Inferior parietal cortex (tissue), 1 donor: ENCODE results near the gene TTPAL.

ENCODE experiments used
- DNase-seq: peaks from one replicate; pipeline ENCODE4 v3.0.0-alpha.2; 2016; ENCODE audit errors: extremely low spot score

Gene TTPAL

GRCh38 chr20:44442298-44443070 lies 33.2 kb upstream of the TTPAL start:
- DNase-seq: no peak

DNA sequence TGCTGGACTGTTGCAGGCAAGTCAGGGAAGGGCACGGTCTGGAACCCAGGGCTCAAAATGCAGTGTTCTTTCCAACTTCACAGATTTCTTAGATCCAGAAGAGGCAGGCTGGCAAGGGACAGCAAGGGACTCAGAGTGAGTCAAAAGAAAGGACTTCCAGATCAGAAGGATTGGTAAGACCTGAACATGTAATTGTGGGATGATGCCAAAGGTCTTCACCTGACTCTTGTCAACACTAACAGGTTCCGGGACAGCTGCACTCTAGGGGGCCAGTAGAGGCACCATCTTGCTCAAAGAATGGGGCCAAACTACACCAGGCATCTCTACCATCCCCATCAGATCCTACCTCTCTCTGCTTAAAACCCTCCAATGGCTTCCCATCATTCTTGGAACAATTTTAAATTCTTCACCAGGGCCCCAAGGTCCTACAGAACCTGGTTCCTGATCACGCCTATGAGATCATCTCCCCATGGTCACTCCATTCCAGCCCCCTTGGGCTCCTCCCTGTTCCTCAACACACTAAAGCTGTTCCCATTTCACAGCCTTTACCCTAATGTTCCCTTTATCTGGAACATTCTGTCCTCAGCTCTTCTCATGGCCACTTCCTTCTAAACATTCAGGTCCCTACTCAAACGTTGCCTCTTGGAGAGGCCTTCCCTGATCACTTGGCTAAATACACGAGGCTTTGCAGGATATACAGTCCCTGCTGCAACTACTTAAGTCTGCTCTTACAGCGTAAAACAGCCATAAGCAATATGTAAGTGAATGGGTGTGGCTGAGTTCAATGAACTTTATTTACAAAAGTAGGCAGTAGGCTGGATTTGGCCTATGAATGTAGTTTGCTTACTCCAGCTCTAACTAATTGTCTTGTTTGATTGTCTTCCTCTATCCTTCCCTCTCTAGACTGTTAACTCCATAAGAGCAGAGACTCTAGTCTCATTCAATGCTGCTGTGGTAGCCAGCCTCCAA lies 29.6 kb upstream of the TTPAL start:
- DNase-seq: no peak

- DNase-seq: no peak
These were observed 27.8 kb upstream of the TTPAL start for GRCh38 chr20:44447827-44448419.

DNA sequence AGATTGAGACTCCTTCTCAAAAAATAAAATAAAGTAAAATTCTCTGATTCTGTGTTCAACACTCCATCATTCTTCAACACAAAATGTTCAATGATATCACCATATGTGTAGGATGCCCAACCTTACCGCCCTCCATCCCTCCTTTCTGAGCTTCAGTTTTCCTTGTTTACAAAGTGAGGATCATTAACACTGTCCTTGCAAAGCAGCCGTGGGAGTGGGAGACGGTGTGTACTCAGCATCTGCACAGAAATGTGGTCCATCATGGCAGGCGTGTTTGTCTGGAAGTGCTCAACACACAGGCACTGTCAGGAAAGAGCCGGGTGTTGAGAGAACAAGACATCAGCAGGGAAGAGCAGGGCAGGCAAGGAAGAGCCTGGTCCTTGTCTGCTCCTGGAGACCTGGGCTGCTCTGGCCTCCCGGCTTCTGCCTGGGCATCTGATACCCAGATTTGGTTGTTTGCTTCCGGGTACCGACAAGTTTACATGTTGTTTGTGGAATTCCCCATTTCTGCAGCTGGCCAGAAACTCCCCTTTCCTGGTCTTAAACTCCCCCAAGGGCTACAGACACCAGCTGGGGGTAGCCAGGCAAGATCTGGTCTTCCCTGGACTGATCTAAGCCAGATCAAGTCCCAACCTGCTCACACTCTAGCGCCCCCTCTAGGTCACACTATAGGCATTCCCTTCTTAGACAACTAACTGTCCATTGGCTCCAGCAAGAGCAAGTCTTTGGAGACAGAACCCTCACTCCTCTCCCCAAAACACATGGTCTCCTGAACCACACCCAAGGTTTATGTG lies 26.7 kb upstream of the TTPAL start:
- no peak for DNase-seq

GRCh38 chr20:44449864-44450263 lies 25.8 kb upstream of the TTPAL start:
- DNase-seq: no peak

DNA sequence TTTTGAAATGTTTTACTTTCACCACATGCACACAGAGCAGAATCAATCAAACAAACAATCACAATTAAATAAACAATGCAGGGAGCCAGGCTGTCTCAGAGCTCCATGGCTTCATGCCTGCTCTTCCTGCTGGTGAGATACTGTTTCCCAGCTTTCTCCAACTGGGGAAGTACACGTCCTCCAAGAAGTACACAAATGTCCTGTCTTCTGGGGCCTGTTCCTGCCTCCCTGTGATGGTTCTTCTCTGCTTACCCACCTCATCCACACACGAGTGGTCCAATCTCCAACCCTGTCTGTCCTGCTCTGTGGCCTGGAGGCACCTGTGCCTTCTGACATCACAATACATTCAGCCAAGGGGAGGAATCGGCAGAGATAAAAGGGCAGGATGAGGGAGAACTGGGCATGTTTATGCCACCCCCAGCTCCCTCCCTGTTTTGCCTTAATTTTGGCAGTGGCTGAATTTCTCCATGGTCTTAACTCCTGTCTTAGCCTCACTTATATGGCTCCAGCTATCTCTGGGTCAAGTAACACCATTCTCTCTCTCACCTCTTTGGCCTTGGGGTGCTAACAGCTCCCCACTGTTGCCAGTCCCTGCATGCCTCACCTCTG lies 25.3 kb upstream of the TTPAL start:
- no peak for DNase-seq

DNA sequence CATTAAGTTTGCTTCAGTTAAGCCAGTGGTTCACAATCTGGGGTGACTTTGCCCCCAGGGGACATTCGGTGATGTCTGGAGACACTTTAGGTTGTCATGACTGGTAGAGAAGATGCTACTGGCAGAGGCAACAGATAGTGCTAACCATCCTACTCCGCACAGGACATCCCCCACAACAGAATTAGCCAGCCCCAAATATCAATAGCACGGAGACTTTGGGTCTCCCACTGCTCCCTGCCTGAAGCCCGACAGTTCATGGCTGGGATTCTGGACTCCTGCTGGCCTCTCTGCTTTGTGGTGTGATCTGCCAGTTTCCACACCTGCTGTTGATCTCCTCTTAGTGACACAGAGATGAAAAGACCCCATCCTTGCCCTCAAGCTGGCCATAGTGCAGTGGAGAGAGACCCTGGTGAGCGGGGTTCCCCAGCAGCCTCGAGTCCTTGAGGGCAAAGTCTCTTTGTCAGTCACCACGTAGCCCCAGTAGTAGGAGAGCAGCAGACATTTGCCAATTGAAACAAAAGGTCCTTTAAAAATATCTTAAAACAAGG lies 24.7 kb upstream of the TTPAL start:
- DNase-seq: no peak

GRCh38 chr20:44454306-44454963 lies 21.2 kb upstream of the TTPAL start:
- DNase-seq: no peak

DNA sequence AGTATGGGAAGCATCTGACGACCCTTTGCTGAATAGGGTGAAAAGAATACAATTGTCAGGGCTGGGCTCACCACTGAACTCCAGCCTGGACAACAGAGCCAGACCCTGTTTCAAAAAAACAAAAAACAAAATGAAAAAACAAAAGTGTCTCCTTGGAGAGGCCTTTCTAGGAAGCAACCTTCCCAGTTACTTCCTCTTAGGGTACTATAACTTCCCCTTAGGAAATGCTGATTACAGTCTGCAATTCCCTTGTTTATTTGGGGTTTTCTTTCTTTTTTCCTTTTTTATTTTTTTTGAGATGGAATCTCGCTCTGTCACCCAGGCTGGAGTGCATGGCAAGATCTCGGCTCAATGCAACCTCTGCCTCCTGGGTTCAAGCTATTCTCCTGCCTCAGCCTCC lies 20.5 kb upstream of the TTPAL start:
- DNase-seq: no peak

- DNase-seq: no peak
These were observed 19.1 kb upstream of the TTPAL start for GRCh38 chr20:44456611-44457010.

GRCh38 chr20:44457016-44457415 lies 18.7 kb upstream of the TTPAL start:
- no peak for DNase-seq

DNA sequence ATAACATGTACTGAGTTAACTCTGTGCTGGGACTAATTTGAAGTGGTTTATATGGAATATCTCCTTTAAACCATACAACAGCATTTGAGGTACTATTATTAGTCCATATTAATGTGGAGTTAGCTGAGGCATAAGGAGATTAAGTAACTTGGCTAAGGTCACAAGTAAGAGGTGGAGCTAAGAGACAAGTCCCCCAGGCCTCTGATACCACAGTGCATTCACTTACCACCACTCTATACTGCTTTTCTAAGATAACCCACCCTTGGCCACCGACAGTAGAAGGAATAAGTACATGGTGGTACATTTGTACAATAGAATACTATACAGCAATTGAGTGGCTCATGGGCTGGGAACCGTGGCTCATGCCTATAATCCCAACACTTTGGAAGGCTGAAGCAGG lies 16.4 kb upstream of the TTPAL start:
- no peak for DNase-seq

DNA sequence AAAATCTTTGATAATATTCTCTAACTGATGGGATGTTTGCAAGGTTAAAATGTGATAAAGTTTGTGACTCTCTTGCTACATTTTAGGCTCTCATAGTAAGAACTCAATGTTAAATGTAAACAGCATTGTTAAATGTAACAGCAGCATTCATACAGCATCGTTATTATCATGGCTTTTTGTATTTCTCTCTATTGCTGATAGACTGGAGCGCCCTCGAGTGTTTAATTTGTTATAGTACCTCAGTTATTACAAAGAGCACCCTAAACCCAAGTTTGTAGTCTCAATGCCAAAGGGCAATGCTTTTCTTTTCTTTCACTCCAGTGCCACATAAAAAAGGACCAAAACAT lies 14.9 kb upstream of the TTPAL start:
- DNase-seq: peak; percentile 32

DNA sequence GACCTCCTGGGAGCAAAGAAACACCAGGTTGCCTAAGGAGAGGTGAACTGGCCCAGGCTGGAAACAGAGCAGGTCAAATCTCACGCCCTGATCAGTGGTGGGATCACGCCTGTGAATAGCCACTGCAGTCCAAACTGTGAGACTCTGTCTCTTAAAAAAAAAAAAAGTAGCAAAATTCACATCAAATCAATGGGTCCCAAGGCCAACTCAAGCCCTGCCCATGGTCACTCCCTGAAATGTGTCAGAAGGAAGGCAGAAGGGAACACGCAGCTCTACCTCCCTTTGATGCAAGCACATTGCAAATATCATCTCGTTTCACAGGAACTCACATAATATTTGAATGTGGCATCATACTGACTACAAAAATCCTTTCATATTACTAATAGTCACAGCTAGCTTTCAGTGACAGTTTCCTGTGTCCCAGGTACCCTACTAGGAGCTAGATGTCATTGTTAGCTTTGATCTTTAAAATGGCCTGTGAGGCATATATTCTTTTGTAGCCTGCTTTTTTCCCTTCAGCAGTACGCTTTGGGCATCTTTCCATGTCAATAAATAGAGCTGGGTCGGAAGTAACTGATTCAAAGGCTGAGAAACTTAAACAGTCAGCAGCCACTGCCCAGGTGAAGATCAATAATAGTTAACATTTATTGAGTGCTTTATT lies 14.4 kb upstream of the TTPAL start:
- DNase-seq: no peak

DNA sequence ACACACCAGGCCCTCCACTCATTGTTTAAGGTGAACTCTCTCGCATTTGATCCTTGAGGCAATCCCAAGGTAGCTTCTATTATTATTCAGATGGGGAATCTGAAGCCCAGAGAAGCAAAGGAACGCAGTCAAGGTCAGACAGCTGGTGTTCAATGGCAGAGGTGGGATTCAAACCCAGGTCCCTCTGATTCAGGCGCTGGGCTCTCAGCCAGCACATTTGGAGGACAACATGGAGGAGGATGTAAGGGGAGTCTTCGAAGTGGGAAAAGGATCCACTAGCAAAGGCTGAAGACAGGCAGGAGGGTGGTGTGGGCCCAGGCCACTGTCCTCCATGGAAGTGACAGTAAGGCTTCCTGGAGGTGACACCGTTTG lies 13.9 kb upstream of the TTPAL start:
- no peak for DNase-seq

GRCh38 chr20:44463466-44463865 lies 12.2 kb upstream of the TTPAL start:
- DNase-seq: no peak

DNA sequence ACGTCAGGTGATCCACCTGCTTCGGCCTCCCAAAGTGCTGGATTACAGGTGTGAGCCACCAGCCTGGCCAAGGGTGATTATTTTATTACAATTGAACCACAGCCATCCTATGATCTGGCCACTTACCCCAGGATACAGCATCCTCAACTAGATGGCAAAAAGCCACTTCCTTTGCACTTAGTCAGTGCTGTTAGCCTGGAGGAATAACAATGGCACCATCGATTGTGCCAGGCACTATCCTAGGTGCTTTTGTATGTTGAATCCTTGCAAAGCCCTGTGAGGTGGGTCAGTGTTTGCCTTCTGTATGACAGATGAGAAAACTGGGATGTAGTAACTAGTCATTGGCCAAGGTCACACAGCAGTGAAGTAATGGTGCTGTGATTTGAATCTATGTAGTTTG lies 11.2 kb upstream of the TTPAL start:
- no peak for DNase-seq

DNA sequence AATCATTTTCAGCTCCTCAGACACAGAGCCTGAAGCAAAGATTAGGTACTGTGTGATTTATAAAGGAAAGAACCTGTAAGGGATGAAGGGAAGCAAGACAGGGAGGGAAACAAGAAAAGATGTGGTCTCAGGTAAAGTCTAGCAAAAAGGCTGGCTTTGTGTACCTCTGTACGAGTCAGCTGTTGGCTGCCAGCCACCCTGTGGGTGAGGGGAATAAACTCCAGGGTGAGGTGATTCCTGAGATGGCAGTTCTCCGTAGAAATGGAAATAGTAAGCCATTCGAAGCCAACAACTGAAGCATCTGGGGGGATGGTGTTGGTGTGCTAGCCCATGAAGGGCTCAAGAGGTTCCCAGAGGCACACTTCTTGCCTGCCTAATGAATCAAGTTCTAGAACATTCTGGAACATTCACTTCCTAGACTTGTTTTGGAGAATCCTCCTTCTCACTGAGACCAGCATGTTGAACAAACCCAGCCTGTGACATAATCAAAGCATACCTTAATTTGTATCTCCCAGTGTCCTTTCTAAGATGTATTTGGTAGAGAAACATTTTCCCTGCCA lies 10.6 kb upstream of the TTPAL start:
- no peak for DNase-seq

- DNase-seq: no peak
These were observed 8.3 kb upstream of the TTPAL start for GRCh38 chr20:44467289-44467883.
